WTC11 (cell line): Measurements from ENCODE around the gene PCDH9. TPM values are rescaled to one million over a fixed set of nuclear protein-coding genes. Genes with fewer than 3 reads are reported as not detected.

ENCODE experiments used
- ATAC-seq: fragments of 200-7000 bp; cut with Tn5 transposase; 2 replicates; pipeline ENCODE4 v1.10.0; 2021; ENCODE audit warnings: mild to moderate bottlenecking, moderate library complexity
- CTCF ChIA-PET: fragments of 300-600 bp; sonication (Branson Sonifier 250); formaldehyde crosslinking; loops from one replicate; lab custom pipeline; 2021; ENCODE audit warnings: antibody characterized with exemption; lab: Charles Lee
- POLR2A ChIA-PET: fragments of 350-600 bp; sonication (Branson Sonifier 250); formaldehyde crosslinking; loops from one replicate; lab custom pipeline; 2021; ENCODE audit warnings: antibody characterized with exemption; lab: Charles Lee
- DNase-seq: peaks from one replicate; pipeline ENCODE4 v3.0.0; 2021; ENCODE audit warnings: low spot score
- H3K27ac Mint-ChIP-seq: 2 replicates; pipeline ENCODE4 v1.8.0; 2021; ENCODE audit warnings: mixed read lengths
- H3K27me3 Mint-ChIP-seq: 2 replicates; pipeline ENCODE4 v1.8.0; 2021; ENCODE audit warnings: low read depth, mild to moderate bottlenecking, moderate library complexity, mixed read lengths
- H3K36me3 Mint-ChIP-seq: 2 replicates; pipeline ENCODE4 v1.8.0; 2021; ENCODE audit warnings: mixed read lengths
- H3K4me1 Mint-ChIP-seq: 2 replicates; pipeline ENCODE4 v1.8.0; 2022; ENCODE audit warnings: mixed read lengths
- H3K4me3 Mint-ChIP-seq: 2 replicates; pipeline ENCODE4 v1.8.0; 2021; ENCODE audit warnings: mild to moderate bottlenecking, moderate library complexity, mixed read lengths
- H3K9me3 Mint-ChIP-seq: 2 replicates; pipeline ENCODE4 v1.8.0; 2021; ENCODE audit warnings: mixed read lengths
- ATF1 ChIP-seq: sonication (generic); formaldehyde crosslinking; IDR thresholded peaks from 2 replicates; pipeline ENCODE4 v1.8.1; 2023; ENCODE audit warnings: mild to moderate bottlenecking, moderate library complexity, missing genetic modification reagents
- CREM ChIP-seq: sonication (generic); formaldehyde crosslinking; IDR thresholded peaks from 2 replicates; pipeline ENCODE4 v1.8.1; 2022; ENCODE audit warnings: mild to moderate bottlenecking, missing genetic modification reagents, moderate library complexity
- ETV6 ChIP-seq: sonication (generic); formaldehyde crosslinking; IDR thresholded peaks from 2 replicates; pipeline ENCODE4 v1.8.1; 2022; ENCODE audit warnings: mild to moderate bottlenecking, missing genetic modification reagents
- HMGA2 ChIP-seq: fragments of 250-450 bp; sonication (Bioruptor Pico); IDR thresholded peaks from 2 replicates; pipeline ENCODE4 v1.4.0; 2021; ENCODE audit warnings: mild to moderate bottlenecking, moderate library complexity
- JUN ChIP-seq: sonication (generic); formaldehyde crosslinking; IDR thresholded peaks from 2 replicates; pipeline ENCODE4 v1.8.0; 2023; ENCODE audit warnings: mild to moderate bottlenecking, missing genetic modification reagents
- NFE2L1 ChIP-seq: sonication (generic); formaldehyde crosslinking; IDR thresholded peaks from 2 replicates; pipeline ENCODE4 v1.8.1; 2023; ENCODE audit warnings: missing genetic modification reagents
- RORB ChIP-seq: fragments of 250-450 bp; sonication (Bioruptor Pico); IDR thresholded peaks from 2 replicates; pipeline ENCODE4 v1.9.0; 2021; ENCODE audit warnings: mild to moderate bottlenecking
- TP53 ChIP-seq: sonication (generic); formaldehyde crosslinking; IDR thresholded peaks from 2 replicates; pipeline ENCODE4 v1.8.1; 2023; ENCODE audit warnings: mild to moderate bottlenecking, missing genetic modification reagents
- total RNA-seq: library from RNA; stranded (reverse); gene quantifications from 3 replicates; pipeline ENCODE4 v1.2.3, GENCODE V29; 2021
- TF ChIP-seq, protein P1 (sequence below): sonication (generic); formaldehyde crosslinking; IDR thresholded peaks from 2 replicates; pipeline ENCODE4 v1.8.1; 2023; ENCODE audit warnings: mild to moderate bottlenecking, moderate library complexity, missing genetic modification reagents
- TF ChIP-seq, protein P2 (sequence below): sonication (generic); formaldehyde crosslinking; IDR thresholded peaks from 2 replicates; pipeline ENCODE4 v1.8.1; 2022; ENCODE audit warnings: low read depth, missing genetic modification reagents, borderline replicate concordance
- TF ChIP-seq, protein P3 (sequence below): sonication (generic); formaldehyde crosslinking; IDR thresholded peaks from 2 replicates; pipeline ENCODE4 v1.8.0; 2023; ENCODE audit warnings: missing genetic modification reagents, mild to moderate bottlenecking, borderline replicate concordance
- TF ChIP-seq, protein P4 (sequence below): sonication (generic); formaldehyde crosslinking; IDR thresholded peaks from 2 replicates; pipeline ENCODE4 v1.8.1; 2023; ENCODE audit warnings: mild to moderate bottlenecking, missing genetic modification reagents, moderate library complexity
- TF ChIP-seq, protein P5 (sequence below): sonication (generic); formaldehyde crosslinking; IDR thresholded peaks from 2 replicates; pipeline ENCODE4 v1.8.0; 2022; ENCODE audit warnings: mild to moderate bottlenecking, missing genetic modification reagents
- TF ChIP-seq, protein P6 (sequence below): sonication (generic); formaldehyde crosslinking; IDR thresholded peaks from 2 replicates; pipeline ENCODE4 v1.8.1; 2023; ENCODE audit warnings: mild to moderate bottlenecking, missing genetic modification reagents, moderate library complexity

Gene PCDH9
- total RNA-seq, 1 experiment from 2014 or later = 0.48 TPM

DNA sequence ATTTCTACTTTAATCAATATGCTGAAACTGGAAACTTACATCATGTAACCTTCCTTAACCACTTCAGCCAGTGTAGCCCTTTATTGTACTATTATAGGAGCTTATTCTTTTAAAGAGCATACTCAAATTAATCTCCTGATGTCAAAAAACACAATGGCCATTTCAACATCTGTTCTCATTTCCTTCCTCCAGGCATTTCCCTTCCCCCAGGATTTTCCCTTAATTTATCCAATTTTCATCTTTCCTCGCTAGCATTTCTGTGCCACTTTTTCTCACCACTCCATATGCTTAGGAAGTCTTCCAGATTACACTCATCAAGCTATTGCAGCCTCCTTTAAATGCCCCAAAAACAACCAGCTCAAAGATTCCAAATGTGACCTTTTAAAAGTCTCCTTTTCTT, 265.0 kb downstream of the PCDH9 start:
- CTCF ChIA-PET = interaction anchor here (1.4 kb wide), 1 partner anchor 29 kb away, joined by 5 read pairs; no protein-coding TSS in a partner anchor
- POLR2A ChIA-PET = no interaction called here
- Mint-ChIP-seq H3K27me3 (no peaks in the 10 kb centered on the region), H3K4me1 (no peaks in the 10 kb centered on the region), H3K27ac (no peak overlapping the region), H3K9me3 (peaks cover 8% of the 10 kb centered on the region; the same call in 1 of the 2 replicates), H3K36me3 (no peaks in the 10 kb centered on the region), H3K4me3 (no peak overlapping the region)
- TF ChIP-seq, protein P1, sequence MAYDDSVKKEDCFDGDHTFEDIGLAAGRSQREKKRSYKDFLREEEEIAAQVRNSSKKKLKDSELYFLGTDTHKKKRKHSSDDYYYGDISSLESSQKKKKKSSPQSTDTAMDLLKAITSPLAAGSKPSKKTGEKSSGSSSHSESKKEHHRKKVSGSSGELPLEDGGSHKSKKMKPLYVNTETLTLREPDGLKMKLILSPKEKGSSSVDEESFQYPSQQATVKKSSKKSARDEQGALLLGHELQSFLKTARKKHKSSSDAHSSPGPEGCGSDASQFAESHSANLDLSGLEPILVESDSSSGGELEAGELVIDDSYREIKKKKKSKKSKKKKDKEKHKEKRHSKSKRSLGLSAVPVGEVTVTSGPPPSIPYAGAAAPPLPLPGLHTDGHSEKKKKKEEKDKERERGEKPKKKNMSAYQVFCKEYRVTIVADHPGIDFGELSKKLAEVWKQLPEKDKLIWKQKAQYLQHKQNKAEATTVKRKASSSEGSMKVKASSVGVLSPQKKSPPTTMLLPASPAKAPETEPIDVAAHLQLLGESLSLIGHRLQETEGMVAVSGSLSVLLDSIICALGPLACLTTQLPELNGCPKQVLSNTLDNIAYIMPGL (CRISPR knock-in tag) = no peak
- TF ChIP-seq, protein P2, sequence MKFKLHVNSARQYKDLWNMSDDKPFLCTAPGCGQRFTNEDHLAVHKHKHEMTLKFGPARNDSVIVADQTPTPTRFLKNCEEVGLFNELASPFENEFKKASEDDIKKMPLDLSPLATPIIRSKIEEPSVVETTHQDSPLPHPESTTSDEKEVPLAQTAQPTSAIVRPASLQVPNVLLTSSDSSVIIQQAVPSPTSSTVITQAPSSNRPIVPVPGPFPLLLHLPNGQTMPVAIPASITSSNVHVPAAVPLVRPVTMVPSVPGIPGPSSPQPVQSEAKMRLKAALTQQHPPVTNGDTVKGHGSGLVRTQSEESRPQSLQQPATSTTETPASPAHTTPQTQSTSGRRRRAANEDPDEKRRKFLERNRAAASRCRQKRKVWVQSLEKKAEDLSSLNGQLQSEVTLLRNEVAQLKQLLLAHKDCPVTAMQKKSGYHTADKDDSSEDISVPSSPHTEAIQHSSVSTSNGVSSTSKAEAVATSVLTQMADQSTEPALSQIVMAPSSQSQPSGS (CRISPR knock-in tag) = no peak
- TF ChIP-seq, protein P3, sequence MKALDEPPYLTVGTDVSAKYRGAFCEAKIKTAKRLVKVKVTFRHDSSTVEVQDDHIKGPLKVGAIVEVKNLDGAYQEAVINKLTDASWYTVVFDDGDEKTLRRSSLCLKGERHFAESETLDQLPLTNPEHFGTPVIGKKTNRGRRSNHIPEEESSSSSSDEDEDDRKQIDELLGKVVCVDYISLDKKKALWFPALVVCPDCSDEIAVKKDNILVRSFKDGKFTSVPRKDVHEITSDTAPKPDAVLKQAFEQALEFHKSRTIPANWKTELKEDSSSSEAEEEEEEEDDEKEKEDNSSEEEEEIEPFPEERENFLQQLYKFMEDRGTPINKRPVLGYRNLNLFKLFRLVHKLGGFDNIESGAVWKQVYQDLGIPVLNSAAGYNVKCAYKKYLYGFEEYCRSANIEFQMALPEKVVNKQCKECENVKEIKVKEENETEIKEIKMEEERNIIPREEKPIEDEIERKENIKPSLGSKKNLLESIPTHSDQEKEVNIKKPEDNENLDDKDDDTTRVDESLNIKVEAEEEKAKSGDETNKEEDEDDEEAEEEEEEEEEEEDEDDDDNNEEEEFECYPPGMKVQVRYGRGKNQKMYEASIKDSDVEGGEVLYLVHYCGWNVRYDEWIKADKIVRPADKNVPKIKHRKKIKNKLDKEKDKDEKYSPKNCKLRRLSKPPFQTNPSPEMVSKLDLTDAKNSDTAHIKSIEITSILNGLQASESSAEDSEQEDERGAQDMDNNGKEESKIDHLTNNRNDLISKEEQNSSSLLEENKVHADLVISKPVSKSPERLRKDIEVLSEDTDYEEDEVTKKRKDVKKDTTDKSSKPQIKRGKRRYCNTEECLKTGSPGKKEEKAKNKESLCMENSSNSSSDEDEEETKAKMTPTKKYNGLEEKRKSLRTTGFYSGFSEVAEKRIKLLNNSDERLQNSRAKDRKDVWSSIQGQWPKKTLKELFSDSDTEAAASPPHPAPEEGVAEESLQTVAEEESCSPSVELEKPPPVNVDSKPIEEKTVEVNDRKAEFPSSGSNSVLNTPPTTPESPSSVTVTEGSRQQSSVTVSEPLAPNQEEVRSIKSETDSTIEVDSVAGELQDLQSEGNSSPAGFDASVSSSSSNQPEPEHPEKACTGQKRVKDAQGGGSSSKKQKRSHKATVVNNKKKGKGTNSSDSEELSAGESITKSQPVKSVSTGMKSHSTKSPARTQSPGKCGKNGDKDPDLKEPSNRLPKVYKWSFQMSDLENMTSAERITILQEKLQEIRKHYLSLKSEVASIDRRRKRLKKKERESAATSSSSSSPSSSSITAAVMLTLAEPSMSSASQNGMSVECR = no peak
- TF ChIP-seq, protein P4, sequence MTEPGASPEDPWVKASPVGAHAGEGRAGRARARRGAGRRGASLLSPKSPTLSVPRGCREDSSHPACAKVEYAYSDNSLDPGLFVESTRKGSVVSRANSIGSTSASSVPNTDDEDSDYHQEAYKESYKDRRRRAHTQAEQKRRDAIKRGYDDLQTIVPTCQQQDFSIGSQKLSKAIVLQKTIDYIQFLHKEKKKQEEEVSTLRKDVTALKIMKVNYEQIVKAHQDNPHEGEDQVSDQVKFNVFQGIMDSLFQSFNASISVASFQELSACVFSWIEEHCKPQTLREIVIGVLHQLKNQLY (CRISPR knock-in tag) = no peak
- TF ChIP-seq ATF1 (no peak), ETV6 (CRISPR knock-in tag) (no peak), CREM (CRISPR knock-in tag) (no peak), JUN (CRISPR knock-in tag) (no peak), TP53 (CRISPR knock-in tag) (no peak), NFE2L1 (CRISPR knock-in tag) (no peak)
- TF ChIP-seq, protein P5, sequence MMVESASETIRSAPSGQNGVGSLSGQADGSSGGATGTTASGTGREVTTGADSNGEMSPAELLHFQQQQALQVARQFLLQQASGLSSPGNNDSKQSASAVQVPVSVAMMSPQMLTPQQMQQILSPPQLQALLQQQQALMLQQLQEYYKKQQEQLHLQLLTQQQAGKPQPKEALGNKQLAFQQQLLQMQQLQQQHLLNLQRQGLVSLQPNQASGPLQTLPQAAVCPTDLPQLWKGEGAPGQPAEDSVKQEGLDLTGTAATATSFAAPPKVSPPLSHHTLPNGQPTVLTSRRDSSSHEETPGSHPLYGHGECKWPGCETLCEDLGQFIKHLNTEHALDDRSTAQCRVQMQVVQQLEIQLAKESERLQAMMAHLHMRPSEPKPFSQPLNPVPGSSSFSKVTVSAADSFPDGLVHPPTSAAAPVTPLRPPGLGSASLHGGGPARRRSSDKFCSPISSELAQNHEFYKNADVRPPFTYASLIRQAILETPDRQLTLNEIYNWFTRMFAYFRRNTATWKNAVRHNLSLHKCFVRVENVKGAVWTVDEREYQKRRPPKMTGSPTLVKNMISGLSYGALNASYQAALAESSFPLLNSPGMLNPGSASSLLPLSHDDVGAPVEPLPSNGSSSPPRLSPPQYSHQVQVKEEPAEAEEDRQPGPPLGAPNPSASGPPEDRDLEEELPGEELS (CRISPR knock-in tag) = no peak
- DNase-seq (no peak), ATAC-seq (no peak)

DNA sequence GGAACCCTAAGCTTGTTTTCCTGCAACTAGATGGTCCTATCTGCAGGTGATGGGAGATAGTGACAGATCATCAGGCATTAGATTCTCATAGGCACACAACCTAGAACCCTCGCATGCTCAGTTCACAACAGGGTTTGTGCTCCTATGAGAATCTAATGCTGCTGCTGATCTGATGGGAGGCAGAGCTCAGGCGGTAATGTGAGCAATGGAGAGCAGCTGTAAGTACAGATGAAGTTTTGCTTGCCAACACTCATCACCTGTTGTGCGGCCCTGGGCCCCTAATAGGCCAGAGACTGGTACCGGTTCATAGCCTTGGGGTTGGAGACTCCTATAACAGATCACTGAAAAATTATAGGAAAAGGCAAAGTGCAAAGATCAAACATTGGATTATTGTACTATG, 267.2 kb downstream of the PCDH9 start:
- Mint-ChIP-seq H3K27me3 (no peaks in the 10 kb centered on the region), H3K4me1 (no peaks in the 10 kb centered on the region), H3K9me3 (peaks cover 8% of the 10 kb centered on the region; the same call in 1 of the 2 replicates), H3K36me3 (no peaks in the 10 kb centered on the region), H3K4me3 (no peak overlapping the region), H3K27ac (no peak overlapping the region)
- CTCF ChIA-PET = no interaction called here
- POLR2A ChIA-PET = no interaction called here
- DNase-seq (no peak), ATAC-seq (no peak)
- TF ChIP-seq HMGA2 (CRISPR knock-in tag) = no peak
- TF ChIP-seq, protein P6, sequence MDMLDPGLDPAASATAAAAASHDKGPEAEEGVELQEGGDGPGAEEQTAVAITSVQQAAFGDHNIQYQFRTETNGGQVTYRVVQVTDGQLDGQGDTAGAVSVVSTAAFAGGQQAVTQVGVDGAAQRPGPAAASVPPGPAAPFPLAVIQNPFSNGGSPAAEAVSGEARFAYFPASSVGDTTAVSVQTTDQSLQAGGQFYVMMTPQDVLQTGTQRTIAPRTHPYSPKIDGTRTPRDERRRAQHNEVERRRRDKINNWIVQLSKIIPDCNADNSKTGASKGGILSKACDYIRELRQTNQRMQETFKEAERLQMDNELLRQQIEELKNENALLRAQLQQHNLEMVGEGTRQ (CRISPR knock-in tag) = no peak
- TF ChIP-seq, protein P5 (CRISPR knock-in tag) = no peak
- TF ChIP-seq RORB (CRISPR knock-in tag) = no peak
